HL-60 (cell line): ENCODE results near the gene RASSF9.

Experiments
- DNase-seq, 2 experiments: peaks; one replicate each; pipeline ENCODE4 v3.0.0-alpha.2; 2010 to 2020; ENCODE audit warnings: low read depth in 1 of 2, low spot score in 1 of 2
- H3K27ac ChIP-seq: fragments of 250-450 bp; sonication (Bioruptor Pico); replicated peaks from 2 replicates; pipeline ENCODE4 v1.5.1; 2020; ENCODE audit warnings: mild to moderate bottlenecking, moderate library complexity
- H3K27me3 ChIP-seq: fragments of 250-450 bp; sonication (Bioruptor Pico); 2 replicates; pipeline ENCODE4 v1.5.1; 2021; ENCODE audit warnings: mild to moderate bottlenecking, moderate library complexity; ENCODE audit not compliant: insufficient read depth, poor library complexity, severe bottlenecking
- H3K4me3 ChIP-seq: replicated peaks from 2 replicates; pipeline ENCODE4 v1.5.1; 2011; ENCODE audit warnings: mild to moderate bottlenecking, control low read depth, low read length; ENCODE audit not compliant: insufficient read depth
- GABPA ChIP-seq: IDR thresholded peaks from 2 replicates; pipeline ENCODE4 v1.6.1; 2012; ENCODE audit warnings: low read depth
- POLR2AphosphoS5 ChIP-seq: IDR thresholded peaks from 2 replicates; pipeline ENCODE4 v1.6.1; 2012; ENCODE audit warnings: low read depth
- SPI1 ChIP-seq: IDR thresholded peaks from 2 replicates; pipeline ENCODE4 v1.6.1; 2012; ENCODE audit warnings: low read depth, mild to moderate bottlenecking, borderline replicate concordance
- TF ChIP-seq, protein P1 (sequence below): IDR thresholded peaks from one replicate; pipeline ENCODE4 v1.5.1; 2011; ENCODE audit warnings: low read length, control low read depth, inconsistent platforms; ENCODE audit not compliant: insufficient read depth
- TF ChIP-seq, protein P2 (sequence below): IDR thresholded peaks from 2 replicates; pipeline ENCODE4 v1.6.1; 2012; ENCODE audit warnings: low read depth; ENCODE audit not compliant: insufficient replicate concordance

Gene RASSF9

DNA sequence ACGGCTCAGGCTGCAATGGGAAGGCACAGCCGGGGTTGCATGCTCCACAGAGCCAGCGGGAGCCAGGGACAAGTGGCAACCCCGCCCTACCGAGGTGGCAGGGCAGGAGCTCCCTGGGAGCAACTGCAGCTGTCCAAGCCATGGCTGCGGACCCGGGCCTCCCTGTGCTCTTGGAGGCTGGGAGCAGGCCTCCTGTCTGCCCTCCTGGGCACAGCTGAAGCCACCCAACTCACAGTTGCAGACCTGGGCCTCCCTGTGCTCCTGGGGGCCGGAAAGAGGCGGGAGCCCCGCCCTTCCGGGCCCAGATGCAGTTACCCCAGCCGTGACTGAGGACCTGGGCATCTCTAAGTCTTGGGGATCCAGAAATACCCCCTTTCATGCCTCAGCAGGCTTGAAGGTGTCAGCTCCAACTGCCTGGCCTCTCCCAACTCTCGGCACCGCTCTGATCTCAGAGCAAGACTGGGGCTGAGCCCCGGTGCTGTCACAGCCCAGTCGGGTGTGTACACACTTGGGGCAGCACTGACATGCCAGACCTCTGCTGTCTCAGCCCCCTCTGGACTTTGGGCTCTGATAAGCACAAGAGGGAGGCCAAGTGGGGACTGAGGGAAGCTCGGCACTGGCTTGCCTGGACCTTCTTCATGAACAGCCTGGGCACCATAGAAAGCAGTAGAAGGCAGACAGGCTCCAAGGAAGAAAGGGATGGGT lies 7.5 kb upstream of the RASSF9 start:
- no peak for TF ChIP-seq POLR2AphosphoS5
- TF ChIP-seq GABPA: no peak
- TF ChIP-seq, protein P1, sequence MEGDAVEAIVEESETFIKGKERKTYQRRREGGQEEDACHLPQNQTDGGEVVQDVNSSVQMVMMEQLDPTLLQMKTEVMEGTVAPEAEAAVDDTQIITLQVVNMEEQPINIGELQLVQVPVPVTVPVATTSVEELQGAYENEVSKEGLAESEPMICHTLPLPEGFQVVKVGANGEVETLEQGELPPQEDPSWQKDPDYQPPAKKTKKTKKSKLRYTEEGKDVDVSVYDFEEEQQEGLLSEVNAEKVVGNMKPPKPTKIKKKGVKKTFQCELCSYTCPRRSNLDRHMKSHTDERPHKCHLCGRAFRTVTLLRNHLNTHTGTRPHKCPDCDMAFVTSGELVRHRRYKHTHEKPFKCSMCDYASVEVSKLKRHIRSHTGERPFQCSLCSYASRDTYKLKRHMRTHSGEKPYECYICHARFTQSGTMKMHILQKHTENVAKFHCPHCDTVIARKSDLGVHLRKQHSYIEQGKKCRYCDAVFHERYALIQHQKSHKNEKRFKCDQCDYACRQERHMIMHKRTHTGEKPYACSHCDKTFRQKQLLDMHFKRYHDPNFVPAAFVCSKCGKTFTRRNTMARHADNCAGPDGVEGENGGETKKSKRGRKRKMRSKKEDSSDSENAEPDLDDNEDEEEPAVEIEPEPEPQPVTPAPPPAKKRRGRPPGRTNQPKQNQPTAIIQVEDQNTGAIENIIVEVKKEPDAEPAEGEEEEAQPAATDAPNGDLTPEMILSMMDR: no peak
- TF ChIP-seq, protein P2, sequence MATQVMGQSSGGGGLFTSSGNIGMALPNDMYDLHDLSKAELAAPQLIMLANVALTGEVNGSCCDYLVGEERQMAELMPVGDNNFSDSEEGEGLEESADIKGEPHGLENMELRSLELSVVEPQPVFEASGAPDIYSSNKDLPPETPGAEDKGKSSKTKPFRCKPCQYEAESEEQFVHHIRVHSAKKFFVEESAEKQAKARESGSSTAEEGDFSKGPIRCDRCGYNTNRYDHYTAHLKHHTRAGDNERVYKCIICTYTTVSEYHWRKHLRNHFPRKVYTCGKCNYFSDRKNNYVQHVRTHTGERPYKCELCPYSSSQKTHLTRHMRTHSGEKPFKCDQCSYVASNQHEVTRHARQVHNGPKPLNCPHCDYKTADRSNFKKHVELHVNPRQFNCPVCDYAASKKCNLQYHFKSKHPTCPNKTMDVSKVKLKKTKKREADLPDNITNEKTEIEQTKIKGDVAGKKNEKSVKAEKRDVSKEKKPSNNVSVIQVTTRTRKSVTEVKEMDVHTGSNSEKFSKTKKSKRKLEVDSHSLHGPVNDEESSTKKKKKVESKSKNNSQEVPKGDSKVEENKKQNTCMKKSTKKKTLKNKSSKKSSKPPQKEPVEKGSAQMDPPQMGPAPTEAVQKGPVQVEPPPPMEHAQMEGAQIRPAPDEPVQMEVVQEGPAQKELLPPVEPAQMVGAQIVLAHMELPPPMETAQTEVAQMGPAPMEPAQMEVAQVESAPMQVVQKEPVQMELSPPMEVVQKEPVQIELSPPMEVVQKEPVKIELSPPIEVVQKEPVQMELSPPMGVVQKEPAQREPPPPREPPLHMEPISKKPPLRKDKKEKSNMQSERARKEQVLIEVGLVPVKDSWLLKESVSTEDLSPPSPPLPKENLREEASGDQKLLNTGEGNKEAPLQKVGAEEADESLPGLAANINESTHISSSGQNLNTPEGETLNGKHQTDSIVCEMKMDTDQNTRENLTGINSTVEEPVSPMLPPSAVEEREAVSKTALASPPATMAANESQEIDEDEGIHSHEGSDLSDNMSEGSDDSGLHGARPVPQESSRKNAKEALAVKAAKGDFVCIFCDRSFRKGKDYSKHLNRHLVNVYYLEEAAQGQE: no peak
- no peak for TF ChIP-seq SPI1
- no peak for DNase-seq
- no peak overlapping the region for H3K4me3 ChIP-seq
- H3K27ac ChIP-seq: no peak overlapping the region
- no peaks in the 10 kb centered on the region for H3K27me3 ChIP-seq

DNA sequence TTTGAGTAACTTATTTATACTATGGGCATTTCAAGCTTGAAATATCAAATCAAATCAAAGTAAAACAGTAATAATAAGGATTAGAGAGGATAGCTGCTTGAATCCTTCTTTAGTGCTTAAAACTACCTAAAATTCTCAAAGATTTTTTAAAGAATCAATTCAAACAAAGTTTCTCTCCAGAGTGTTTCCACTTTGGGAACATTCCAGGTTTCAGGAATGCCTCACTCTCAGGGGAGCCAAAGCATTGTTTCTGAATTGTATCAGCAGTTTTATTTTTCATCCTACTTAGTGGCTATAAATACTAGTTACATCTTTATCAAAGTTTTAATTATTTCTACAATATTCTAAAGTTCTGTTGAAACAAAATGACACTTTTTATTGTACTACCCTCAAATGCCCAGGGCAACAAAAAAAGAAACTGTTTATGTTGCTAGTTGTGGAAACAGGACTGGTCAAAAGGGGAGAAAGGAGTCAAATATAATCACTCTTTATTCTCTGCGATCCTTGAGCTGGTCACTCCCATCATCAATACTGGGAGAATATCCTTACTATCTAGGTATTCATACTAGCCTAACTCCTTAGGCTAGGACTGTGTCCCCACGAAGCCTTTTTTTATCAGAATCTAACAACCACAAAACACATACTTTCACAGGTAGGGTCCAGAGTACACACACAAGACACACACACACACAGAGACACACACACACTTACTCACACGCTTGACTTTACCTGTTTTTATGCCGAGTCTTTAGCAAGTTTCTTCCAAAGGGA lies 598 bp downstream of the RASSF9 start:
- TF ChIP-seq, protein P1: no peak
- TF ChIP-seq SPI1: no peak
- no peak for TF ChIP-seq POLR2AphosphoS5
- TF ChIP-seq, protein P2: no peak
- TF ChIP-seq GABPA: no peak
- Histone ChIP-seq H3K27ac (no peak overlapping the region), H3K4me3 (no peak overlapping the region), H3K27me3 (no peaks in the 10 kb centered on the region)
- no peak for DNase-seq

DNA sequence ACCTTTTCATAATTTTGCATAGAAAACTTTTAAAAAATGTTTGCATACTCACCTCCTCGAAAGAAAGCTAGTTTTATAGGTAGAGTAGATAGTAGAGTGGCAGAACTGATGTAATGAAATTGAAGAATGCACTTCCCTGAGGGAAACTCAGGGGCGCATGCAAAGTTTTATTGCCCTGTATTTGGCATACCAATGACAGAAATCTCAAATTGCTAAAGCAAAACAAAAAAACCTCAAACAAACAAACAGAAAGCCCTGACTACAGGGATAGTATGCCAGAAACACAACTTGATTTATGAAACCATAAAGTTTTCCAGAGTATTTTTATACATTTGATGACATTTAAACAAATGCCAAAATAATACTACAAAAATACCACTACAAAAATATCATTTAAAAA lies 1.8 kb downstream of the RASSF9 start:
- Histone ChIP-seq H3K27me3 (no peaks in the 10 kb centered on the region), H3K4me3 (no peak overlapping the region), H3K27ac (no peak overlapping the region)
- DNase-seq: no peak
- TF ChIP-seq, protein P1: no peak
- no peak for TF ChIP-seq SPI1
- TF ChIP-seq POLR2AphosphoS5: no peak
- TF ChIP-seq, protein P2: no peak
- TF ChIP-seq GABPA: no peak
